NCI-H1436 (cell line): ENCODE data around the gene KPNA2.
"Not testable (repeated sequence)": the region's sequence is repeated elsewhere in the genome, so short reads cannot be mapped to it uniquely, and the experiment has no call there.

Experiments used
- DNase-seq: peaks from one replicate; lab custom pipeline; 2025; lab: John Stamatoyannopoulos, UW

Gene KPNA2

DNA sequence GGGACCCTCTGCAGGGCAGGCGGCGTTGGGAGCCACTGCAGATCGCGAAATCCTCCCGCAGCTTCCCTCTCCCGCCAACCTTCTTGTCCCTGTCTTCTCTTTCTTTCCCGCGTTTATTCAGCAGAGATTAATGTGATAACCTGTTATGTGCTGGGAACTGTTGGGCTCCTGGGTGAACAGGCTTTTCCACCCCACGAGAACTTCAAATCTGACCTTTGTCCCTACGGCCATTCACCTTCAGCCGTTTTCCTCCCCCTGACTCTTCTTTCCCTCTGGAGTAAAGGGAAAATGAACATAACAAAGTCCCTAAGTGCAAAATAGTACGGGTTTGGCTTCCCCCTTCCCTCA is 15.2 kb upstream of the KPNA2 start:
- DNase-seq: no peak

DNA sequence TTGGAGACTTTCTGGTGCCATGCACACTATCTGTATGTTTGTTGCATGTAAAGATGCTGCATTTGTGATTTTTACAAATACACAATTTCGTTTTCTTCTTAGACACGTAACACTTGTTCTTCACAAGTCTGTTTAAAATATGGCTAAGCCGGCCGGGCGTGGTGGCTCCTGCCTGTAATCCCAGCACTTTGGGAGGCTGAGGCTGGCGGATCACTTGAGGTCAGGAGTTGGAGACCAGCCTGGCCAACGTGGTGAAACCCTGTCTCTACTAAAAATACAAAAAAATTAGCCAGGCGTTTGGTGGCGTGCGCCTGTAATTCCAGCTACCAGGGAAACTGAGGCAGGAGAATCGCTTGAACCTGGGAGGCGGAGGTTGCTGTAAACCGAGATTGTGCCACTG is 14.7 kb upstream of the KPNA2 start:
- not testable (repeated sequence) for DNase-seq

DNA sequence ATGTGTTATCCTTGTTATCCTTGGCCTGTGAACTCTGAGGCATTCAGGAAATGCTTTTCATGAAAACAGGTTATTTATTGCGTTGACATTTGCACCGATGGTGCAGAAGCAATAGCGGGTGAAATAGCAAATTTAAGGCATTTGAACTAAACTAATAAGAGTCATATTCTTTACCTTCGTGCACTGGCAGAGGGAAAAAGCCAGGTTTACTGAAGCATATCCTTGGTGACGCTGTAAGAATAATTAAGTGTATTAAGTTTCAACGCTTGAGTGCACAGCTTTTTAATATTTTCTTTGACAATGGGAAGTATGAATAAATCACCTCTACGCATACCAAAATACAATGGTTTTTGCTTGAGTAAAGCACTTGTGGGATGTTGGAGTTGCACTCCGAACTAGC is 13.6 kb upstream of the KPNA2 start:
- no peak for DNase-seq

DNA sequence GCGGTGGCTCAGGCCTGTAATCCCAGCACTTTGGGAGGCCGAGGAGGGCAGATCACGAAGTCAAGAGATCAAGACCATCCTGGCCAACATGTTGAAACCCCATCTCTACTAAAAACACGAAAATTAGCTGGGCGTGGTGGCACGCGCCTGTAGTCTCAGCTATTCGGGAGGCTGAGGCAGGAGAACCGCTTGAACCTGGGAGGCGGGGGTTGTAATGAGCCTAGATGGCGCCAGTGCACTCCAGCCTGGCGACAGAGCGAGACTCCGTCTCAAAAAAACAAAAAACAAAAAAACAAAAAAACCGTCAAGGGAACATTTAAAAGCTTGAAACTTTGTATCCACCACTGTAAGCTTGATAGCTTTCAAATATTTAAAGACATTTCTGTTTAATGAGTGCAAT is 13.0 kb upstream of the KPNA2 start:
- not testable (repeated sequence) for DNase-seq

DNA sequence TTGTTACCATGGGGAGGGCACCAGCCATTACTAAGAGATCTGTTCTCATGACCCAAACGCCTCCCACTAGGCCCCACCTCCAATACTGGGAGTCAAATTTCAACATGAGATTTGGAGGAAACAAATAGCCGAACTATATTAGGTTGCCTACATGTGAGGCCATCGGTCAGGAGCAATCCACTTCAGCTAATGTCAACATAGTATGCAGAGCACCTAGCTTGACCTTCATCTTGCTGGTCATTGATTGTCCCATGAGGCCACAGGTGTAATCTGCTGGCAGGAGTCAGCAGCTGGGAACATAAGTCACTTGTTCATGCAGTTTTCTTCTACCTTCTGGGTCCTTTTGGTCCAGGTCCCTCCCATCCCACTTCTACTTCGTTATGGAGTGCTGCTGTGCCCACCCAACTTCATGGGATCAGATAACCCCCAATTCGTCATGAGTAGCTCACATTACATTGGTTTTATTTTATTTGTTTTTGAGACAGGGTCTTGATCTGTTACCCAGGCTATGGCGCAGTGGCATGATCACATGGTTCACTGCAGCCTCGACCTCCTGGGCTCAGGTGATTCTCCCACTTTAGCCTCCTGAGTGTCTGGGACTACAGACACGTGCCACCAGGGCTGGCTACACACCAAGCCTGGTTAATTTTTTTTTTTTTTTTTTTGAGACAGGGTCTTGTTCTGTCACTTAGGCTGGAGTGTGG is 5.9 kb upstream of the KPNA2 start:
- no peak for DNase-seq

DNA sequence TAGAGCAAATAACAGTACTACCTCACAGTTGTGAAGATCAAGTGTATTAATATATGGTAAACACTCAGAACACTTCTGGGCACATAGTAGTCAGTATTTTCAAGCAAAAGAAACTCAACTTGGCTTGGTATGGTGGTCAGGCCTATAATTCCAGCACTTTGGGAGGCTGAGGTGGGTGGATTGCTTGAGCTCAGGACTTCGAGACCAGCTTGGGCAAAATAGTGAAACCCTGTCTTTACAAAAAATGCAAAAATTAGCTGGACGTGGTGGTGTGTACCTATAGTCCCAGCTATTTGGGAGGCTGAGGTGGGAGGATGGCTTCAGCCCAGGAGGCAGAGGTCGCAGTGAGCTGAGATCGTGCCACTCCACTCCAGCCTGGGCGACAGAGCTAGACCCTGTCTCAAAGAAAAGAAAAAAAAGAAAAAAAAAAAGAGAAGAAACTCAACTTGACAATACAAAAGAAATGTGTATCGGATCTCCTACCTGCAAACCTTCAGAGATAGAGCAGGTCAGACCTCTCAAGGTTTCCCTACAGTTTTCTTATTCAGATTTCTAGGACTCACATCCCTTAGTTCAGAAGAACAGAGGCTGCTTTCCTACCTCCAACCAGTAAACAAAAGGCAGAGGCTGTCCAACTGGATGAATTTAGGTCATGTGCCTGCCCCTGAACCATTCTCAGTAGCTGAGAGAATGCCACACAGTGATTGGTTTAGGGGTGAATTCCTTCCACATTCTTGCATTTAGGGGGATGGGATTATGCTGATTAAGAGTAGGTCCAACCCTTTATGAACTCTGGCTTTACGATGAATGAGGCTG is 1.7 kb upstream of the KPNA2 start:
- no peak for DNase-seq

DNA sequence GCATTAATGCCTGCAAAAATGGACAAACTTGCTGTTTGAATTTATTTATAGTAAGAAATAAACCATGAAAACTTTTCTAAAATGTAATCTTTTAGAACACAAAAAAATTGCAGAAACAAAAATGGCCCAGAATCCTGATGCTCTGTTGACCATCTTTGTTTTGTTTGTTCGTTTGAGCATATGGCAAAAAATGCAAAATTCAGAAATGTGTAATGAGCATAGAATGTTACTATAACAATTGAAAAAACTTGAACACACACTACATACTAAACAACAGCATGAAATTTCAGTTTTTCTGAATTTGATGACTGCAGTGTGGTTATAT is 1.1 kb upstream of the KPNA2 start:
- no peak for DNase-seq

DNA sequence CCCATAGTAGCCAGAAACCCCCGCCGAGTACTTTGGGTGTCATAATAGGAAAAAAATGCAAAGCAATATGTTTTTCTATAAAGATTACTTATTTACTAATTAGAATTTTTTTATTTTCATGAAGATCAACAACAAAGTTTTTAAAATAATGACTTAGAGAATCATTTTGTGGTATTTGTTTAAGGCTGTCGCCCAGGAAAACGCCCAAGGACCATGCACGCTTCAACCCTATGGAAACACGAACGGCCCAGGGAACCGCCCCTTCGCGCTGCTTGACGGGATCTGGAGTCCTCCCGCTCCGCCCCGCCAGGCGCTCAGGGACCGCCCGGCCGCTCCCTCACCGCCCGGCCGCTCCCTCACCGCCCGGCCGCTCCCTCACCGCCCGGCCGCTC is 408 bp upstream of the KPNA2 start:
- no peak for DNase-seq

DNA sequence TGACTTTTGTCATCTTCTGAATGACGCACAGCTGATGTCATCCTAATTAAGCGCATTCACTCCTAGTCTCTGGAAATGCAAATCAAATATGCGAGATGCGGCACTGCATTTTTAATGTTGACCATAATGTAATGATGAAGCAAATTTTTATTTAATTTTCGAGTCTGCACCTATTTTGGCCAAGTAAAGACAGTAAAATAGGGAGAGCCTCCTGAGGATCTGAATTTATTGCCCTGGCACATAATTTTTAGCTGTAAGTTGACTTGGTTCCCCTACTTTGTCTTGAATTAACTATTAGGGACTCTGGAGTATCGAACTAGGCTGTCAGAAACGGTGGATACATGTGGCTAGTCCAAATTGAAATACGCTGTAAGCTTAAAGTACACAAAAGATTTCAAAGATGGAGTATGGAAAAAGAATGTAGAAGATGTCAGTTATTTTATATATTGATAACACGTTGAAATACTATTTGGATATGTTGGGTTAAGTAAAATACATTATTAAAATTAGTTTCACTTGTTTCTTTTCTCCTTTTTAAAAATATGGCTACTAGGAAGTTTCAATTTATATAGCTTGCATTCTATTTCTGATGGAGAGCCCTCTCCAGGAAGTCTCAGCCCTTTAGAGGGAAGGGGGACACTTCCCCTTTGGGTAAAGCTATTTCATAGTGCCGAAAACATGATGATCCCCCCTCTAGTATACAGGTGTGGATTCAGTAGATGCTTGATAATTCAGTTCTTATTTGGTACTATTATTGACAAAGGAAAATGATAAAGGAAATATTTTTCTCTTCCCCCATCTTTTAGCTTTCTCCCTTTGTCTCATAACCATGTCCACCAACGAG is 991 bp downstream of the KPNA2 start:
- DNase-seq: no peak

DNA sequence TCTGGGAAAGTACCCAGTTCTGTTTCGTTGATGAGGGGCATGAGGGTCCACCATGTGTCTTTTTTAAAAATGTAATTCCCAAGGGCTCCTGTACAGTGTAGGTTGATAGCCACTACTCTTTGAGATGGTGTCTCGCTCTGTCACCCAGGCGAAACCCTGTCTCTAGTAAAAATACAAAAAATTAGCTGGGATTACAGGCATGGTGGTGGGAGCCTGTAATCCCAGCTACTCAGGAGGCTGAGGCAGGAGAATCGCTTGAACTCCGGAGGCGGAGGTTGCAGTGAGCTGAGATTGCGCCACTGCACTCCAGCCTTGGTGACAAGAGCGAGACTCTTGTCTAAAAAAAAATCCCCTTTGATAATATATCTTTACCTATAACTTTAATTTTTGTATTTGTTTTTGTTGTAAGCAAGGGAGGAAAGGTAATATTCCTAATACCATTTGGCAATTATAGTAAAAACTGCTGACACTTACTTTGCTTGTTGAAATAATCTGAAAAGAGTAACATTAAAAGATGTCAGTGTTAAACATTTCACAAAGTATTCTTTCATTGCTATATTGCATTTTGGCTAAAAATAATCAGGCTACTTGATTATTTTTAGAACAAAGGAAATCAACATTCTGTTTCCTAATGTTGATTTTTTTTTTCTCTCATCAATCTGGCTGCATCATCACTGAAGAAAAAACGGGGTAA is 11.8 kb downstream of the KPNA2 start:
- DNase-seq: no peak

DNA sequence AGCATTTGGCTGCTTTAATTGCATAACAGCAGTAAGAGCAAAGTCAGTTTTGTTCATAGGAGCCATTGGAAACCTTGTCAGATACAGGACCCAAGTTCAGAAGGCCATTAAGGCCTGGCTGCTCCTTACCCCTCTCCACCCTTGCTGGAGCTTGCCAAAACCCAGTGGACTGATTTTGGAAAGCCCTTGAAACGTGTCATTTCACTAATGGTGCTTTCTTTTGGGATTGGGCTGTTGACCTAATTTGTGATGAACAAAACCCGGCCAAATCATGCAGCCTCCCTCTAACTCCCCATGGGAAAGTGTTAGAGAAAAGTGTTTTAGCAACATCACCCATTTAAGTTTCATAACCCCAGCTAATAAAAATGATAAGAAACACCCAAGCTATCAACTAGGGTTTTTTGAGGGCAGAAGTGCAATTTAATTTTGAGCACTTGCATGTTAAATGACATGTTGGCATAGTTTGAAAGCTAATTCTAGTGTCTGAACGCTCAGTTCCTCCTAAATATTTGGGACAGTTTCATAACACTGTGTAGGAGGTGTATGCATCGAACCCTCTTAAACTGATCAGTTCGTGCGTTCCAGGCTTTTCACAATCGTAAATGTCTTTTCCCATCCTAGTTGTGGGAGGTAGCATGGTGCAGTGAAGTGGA is 12.5 kb downstream of the KPNA2 start:
- not testable (repeated sequence) for DNase-seq

DNA sequence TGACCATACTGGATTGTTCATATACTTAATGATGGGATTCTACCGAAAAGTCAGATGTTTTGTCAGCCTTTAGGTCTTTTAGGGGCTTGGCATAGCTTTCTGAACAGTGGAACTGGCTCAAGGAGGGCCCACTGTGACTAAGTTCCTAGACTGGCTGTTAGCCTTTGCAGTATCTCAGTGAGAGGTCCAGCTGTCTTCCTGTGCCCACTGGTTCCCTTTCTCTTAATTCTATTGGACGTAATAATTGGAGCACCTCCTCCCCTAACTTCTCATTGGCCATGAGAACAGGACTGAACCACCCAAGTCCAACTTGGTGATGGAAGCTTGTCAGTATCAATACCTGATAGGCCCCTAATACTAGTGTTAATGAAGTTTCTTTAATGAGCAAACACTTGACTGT is 13.5 kb downstream of the KPNA2 start:
- no peak for DNase-seq

DNA sequence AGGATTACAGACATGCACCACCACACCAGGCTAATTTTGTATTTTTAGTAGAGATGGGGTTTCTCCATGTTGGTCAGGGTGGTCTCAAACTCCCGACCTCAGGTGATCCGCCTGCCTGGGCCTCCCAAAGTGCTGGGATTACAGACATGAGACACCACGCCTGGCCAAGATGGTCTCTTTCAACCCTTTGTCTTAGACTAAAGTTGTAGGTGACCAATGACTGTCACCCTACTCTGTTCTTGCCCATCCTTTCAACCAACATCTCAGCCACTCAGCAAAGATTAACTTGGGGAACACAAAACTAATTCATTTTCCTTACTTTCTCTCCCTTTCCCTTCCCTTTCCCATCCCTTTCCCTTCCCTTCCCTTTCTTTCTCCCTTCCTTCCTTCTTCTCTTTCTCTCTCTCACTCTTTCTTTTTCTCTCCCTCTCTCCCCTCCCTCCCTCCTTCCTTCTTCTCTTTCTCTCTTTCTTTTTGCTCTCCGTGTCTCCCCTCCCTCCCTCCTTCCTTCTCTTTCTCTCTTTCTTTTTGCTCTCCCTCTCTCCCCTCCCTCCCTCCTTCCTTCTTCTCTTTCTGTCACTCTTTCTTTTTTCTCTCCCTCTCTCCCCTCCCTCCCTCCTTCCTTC is 14.4 kb downstream of the KPNA2 start:
- DNase-seq: not testable (repeated sequence)

DNA sequence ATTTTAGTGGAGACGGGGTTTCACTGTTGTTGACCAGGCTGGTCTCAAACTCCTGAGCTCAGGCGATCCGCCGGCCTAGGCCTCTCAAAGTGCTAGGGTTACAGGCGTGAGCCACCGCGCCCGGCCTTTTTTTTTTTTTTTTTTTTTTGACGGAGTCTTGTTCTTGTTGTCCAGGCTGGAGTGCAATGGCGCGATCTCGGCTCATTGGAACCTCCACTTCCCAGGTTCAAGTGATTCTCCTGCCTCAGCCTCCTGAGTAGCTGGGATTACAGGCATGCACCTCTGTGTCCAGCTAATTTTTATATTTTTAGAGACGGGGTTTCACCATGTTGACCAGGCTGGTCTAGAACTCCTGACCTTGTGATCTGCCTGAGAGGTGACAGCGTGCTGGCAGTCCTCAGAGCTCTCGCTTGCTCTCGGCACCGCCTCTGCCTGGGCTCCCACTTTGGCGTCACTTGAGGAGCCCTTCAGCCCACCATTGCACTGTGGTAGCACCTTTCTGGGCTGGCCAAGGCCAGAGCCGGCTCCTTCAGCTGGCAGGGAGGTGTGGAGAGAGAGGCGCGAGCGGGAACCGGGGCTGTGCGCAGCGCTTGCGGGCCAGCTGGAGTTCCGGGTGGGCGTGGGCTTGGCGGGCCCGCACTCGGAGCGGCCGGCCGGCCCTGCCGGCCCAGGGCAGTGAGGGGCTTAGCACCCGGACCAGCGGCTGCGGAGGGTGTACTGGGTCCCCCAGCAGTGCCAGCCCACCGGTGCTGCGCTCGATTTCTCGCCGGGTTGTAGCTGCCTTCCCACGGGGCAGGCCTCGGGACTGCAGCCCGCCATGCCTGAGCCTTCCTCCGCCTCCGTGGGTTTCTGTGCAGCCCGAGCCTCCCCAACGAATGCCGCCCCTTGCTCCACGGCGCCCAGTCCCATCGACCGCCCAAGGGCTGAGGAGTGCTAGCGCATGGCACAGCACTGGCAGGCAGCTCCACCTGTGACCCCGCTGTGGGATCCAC is 16.1 kb downstream of the KPNA2 start:
- DNase-seq: not testable (repeated sequence)

DNA sequence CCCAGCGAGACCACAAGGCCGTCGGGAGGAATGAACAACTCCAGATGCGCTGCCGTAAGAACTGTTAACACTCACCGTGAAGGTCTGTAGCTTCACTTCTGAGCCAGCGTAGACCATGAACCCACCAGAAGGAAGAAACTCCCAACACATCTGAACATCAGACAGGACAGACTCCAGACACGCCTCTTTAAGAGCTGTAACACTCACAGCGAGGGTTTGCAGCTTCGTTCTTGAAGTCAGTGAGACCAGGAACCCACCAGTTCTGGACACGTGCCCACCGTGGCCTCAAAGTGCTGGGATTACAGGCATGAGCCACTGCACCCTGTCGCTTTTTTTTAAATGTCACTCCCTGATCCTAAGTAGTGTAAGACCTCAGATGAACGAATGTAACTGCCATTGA is 17.3 kb downstream of the KPNA2 start:
- no peak for DNase-seq

DNA sequence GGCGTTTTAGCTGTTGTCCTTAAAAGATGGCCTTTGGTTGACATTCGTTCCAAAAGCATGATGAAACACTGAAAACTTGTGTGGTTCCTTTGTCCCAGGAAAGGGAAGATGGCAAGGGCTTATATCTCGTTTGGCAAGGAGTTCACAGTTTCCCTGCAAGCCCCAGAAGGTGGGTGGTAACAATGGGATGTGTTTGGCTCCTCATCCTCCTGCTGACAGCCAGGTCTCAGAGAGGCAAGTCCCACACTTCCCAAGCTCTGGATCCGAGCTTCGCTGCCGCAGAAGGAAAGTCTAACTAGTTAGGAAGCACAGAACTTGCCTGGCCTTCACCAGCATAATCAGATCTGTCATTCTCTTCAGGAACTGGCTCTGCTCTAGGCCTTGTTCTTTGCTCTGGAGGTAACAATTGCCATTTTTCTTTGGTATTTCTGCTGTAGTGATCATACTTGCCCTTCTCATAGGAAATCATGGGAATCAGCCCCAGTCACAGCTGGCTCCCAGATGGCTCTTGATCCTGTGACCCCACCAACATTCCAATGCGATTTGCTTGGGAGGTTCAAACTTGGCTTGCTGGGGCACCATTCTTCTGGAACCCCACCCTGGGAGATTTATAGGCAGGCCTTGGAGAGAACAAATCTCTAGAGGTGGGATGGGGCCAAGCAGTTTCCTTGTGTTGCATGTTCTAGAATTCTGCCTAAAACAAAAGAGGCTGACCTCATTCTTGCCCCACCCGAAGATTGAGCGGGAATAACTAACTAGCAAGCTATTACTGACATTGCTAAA is 17.9 kb downstream of the KPNA2 start:
- no peak for DNase-seq

DNA sequence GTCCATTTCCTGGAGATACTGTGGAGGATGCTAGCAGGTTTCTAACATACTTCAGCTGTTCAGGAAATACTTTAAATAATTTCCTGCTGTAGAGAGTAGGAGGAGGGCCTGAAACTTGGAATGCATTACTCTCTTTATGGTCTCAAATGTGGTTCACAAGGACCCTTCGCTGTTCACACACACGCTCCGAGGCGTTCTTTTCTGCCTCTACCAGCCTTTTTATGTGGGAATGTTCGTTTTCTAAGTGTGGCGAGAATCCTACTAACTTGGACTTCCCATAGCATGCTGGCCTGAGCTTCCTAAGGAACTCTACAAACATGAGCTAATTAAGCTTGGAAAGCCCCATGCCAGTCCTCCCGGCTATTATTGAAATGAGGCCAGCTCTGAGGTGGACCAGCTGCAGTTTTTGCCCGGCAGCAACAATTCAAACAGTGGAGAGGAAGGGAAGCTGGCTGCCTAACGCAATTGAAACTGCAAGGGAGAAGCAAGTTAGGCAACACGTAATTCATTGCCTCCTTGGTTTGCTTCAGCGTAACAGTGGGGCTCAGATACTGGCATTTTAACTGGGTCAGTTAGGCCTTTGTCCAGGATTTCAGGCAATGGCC is 18.9 kb downstream of the KPNA2 start:
- no peak for DNase-seq

DNA sequence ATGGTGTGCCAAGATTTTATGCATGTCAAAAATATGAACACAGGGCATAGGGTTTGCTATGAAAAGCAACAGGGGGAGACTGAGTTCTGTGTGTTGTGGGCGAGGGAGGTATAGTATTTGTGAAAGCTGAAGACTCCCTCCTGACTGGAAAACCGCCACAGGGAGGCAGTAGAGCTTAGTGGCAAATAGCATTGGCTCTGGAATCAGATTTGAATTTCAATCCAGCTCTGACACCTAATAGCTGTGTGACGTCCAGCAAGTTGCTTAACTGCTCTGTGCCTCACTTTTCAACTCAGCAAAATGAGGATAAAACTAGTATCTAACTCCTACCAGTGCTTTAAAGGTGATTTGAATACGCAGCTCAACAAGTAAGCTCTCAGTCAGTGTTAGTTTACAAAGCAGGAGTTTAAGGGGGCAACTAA is 22.0 kb downstream of the KPNA2 start:
- no peak for DNase-seq

DNA sequence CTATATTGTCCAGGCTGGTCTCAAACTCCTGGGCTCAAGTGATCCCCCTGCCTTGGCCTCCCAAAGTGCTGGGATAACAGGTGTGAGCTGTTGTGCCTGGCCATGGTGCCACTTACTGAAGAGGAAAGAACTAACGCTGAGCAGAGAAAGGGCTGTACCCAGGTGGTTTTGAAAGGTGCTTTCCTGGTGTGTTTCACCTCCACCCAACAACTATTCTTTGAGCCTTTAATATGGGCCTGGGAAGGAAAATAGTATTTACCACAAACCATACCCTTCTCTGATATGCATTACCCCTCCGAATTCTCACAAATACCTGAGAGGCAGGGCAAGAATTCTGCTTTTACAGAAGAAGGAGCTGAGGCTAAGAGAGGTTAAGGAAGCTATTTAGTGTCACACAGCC is 24.8 kb downstream of the KPNA2 start:
- DNase-seq: no peak
